Epithelial cell of proximal tubule (primary cell): Measurements from ENCODE around the gene DLGAP4. TPM values are rescaled to one million over a fixed set of nuclear protein-coding genes. Genes with fewer than 3 reads are reported as not detected.

Source experiments
- DNase-seq: peaks from one replicate; pipeline ENCODE4 v3.0.0-alpha.2; 2011; ENCODE audit warnings: low read depth
- H3K4me3 ChIP-seq: 2 replicates; pipeline ENCODE4 v1.5.1; 2011; ENCODE audit warnings: low read depth, mild to moderate bottlenecking, low read length
- total RNA-seq: library from RNA; depleted of rRNA; stranded (reverse); fragments of >200 nt; gene quantifications from 2 replicates; pipeline ENCODE4 v1.2.3, GENCODE V29; 2015
- TF ChIP-seq, protein P1 (sequence below): conservative IDR thresholded peaks from 2 replicates; pipeline ENCODE4 v1.5.1; 2012; ENCODE audit warnings: low read depth, mild to moderate bottlenecking, low read length

Gene DLGAP4
- total RNA-seq, 1 donor from 2014 or later = 41.4 TPM

- DNase-seq = no peak
- TF ChIP-seq, protein P1, sequence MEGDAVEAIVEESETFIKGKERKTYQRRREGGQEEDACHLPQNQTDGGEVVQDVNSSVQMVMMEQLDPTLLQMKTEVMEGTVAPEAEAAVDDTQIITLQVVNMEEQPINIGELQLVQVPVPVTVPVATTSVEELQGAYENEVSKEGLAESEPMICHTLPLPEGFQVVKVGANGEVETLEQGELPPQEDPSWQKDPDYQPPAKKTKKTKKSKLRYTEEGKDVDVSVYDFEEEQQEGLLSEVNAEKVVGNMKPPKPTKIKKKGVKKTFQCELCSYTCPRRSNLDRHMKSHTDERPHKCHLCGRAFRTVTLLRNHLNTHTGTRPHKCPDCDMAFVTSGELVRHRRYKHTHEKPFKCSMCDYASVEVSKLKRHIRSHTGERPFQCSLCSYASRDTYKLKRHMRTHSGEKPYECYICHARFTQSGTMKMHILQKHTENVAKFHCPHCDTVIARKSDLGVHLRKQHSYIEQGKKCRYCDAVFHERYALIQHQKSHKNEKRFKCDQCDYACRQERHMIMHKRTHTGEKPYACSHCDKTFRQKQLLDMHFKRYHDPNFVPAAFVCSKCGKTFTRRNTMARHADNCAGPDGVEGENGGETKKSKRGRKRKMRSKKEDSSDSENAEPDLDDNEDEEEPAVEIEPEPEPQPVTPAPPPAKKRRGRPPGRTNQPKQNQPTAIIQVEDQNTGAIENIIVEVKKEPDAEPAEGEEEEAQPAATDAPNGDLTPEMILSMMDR = no peak
- H3K4me3 ChIP-seq = no peak overlapping the region
Measured at GRCh38 chr20:36466089-36466488, 159.9 kb downstream of the DLGAP4 start.

DNA sequence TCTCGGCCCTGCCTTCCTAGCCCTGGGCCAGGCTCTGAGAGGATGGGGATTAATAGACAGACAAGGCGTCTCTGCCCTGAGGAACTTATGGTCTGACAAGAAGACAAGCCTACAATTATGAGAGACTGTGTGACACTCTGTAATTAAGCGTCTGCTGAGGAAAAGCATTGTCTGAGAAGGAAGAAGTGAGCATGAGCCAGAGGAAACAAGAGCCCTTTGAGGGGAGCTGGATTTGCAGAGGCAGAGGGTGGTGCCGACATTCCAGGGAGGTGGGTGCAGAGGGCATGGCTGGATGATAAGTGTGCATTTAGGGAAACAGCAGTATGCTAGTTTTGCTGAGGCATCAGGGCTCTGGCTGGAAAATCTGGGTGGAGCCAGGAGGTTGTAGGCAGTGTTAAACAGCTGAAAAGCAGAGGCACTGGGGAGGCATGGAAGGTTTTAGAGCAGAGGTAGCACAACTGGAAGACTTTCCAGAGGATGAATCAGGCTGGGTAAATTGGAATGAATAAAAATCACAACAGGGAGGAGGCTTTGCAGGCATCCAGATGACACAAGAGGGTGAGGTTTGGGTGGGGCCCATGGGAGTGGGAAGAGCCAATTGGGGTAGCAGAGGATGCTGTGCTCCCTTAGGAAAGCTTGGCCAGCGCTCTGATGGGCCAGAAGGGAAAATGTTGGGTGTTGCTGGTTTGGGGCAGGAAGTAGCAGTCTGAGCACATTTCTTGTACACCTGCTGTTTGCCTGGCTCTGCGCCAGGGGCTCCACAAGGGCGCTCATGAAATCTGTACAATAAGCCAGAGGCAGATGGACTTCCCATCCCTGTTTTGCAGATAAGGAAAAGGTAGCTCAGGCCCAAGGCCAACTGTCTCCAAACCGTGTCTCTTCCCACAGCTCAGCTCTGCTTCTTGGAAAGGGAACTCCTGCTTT is 161.2 kb downstream of the DLGAP4 start:
- no peak overlapping the region for H3K4me3 ChIP-seq
- TF ChIP-seq, protein P1 = no peak
- no peak for DNase-seq

DNA sequence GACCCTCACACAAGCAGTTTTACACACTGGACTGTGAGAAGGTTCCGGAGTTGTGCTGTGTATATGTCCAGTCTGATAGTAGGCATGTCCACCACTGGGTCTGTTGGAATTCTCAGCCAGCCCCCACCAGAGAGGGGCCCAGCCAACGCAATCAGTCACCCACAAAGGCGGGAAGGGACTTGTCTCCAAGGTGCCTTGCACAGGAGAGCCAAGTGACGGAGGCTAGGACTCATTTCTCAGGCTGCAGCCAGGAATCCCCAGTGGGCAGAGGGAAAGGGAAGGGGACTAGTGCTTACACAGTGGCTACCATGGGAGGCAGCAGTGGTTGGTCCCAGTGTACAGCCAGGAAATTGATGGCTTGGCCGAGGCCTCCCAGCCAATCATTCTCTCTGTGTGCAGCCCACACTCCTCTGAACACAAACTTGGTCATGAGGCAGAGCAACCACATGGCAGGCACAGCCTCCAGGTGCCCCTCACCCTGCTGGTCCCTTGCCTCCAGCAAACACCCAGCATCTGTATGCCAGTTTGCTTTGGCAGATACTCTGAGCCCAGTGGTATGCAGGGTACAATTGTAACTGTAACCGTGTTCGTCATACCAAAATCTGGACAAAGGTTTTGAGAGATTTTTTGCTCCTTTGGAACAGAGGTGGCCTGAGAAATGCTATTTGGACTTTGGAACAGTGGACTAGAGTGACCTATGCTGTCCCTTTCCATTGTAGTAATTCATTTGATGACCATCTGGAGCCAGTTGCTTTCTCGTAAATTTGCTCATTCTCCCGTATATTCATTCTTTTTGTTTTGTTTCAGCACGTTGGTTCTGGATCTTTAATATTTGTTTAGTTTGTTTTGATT is 162.2 kb downstream of the DLGAP4 start:
- DNase-seq = no peak
- H3K4me3 ChIP-seq = no peak overlapping the region
- TF ChIP-seq, protein P1 = no peak

GRCh38 chr20:36469973-36470372 is 163.8 kb downstream of the DLGAP4 start:
- H3K4me3 ChIP-seq = no peak overlapping the region
- TF ChIP-seq, protein P1 = no peak
- no peak for DNase-seq

DNA sequence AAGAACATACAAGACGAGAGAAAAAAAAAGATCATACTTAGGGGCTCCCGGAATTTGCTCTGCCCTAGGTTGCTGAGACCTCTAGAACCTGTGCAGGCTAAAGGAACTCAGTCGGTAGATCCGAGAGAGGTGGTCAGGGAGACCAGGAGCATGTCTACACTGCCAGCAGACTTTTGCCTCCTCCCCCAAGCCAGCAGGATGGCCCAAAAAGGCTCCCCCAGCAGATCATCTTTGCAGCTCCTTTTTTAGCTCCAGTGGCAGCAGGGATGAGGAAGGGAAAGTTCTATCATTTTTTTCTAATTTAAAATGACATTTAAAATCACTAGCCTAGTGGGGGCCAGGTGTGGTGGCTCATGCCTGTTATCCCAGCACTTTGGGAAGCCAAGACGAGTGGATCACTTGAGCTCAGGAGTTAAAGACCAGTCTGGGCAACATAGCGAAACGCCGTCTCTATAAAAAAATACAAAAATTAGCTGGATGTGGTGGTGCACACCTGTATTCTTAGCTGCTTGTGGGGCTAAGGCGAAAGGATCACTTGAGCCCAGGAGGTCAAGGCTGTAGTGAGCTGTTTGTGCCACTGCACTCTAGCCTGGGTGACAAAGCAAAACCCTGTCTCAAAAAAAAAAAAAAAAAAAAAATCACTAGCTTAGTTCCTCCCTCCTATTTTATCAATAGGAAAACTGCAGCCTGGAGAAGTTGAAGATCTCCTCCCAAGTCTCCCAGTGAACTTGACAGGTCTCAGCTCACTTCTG is 165.9 kb downstream of the DLGAP4 start:
- DNase-seq = no peak
- H3K4me3 ChIP-seq = no peak overlapping the region
- TF ChIP-seq, protein P1 = no peak

DNA sequence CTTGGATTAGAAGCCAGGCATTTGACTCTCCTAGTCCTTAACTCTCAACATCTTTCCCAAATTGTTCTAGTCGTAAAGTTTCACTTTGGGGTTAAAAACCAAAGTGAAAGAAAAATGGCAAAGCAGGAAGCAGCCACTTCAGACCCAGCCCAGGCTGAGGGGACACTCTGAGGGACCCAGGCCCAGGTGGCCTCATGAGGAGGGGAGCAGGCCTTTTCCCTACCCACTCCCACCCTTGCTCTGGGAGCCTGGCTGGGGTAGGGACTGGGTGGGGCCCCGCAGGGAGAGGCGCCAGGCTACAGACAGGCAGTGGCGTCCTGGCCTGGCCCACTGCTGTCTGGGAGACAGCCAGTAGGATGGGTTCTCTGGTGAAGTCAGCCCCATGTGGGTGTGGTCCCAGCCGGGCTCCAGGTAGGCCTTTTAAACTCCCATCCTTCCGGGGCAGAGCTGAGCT is 166.5 kb downstream of the DLGAP4 start:
- no peak overlapping the region for H3K4me3 ChIP-seq
- TF ChIP-seq, protein P1 = no peak
- DNase-seq = no peak
